CD4-positive, alpha-beta T cell treated with Interleukin-6 at 100 ng/mL for 8 hours (primary cell): ENCODE measurements around the gene ZNF669.
"Not testable (repeated sequence)": the region's sequence is repeated elsewhere in the genome, so short reads cannot be mapped to it uniquely, and the experiment has no call there.

Experiments
- DNase-seq: peaks from one replicate; pipeline ENCODE4 v3.0.0-alpha.2; 2020; ENCODE audit warnings: mixed read lengths, low spot score

ZNF669 gene

DNA sequence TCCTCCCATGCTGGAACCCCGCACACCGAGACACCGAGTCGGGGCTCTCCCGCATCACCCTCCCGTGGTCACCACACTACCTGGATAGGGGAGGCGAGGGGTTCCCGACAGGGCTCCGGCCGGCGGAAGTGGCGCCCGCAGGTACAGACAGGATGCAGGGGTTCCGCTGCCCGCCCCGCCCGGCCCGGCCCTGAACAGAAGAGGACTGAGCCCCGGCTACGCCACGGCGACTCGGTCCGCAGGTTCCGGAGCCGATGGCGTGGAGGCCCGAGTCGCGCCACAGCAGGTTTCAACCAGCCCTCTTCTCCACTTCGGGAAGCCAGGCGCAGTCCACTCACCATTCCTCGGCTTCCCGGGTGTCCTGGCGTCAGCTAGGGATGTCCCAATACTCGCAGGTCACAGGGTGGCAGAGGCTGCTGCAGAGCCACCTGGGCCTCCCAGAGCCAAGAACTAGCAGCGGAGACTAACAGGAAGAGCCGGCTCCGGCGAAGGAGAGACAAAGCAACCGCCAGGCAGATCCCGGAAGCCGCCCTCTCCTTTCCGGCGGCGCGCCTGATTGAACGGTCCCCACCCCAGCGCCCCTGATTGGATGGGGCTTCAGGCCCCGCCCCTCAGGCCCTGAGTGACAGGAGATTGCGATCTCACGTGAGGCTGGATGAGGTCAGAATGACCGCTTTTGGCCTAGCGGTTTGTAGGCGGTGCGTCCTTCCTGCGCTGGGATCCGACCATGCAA, at the start of gene ZNF669:
TSS of gene ZNF669 (minus strand) at position 498 of the 733 bp plus-strand sequence. CDS start at position 341, 157 bp downstream.
- peak; percentile 89 for DNase-seq

- DNase-seq, result no peak
Observed at GRCh38 chr1:247147781-247148180, 43.6 kb upstream of the ZNF669 start.

DNA sequence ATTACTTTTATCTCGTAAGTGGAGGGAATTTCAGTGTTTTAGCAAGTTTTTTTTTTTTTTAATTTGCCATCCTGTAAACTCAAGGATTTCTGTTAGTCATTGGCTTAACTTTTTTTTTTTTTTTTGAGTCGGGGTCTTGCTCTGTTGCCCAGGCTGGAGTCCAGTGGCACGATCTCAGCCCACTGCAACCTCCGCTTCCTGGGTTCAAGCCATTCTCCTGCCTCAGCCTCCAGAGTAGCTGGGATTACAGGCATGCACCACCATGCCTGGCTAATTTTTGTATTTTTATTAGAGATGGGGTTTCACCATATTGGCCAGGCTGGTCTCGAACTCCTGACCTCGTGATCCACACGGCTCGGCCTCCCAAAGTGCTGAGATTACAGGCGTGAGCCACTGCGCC, 43.0 kb upstream of the ZNF669 start:
- DNase-seq, result not testable (repeated sequence)

GRCh38 chr1:247146671-247147070, 42.5 kb upstream of the ZNF669 start:
- no peak for DNase-seq

DNA sequence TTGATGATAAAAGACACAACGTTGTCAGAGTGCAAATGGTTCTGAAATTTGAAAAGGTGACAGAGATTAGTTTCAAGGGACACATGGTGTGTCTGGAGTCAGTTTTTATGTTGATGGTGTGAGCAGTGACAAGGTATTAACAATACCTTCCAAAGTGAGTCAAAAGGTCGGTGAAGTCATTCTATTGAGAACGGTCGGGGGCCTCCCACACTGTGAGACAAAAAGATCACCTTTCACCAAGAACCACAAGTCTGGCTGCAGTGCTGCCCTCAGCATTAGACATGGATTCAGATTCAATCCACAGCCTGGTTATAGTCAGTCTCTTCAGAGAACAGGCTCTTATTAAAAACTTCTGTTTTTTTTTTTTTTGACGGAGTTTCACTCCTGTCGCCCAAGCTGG, 41.1 kb upstream of the ZNF669 start:
- no peak for DNase-seq

- not testable (repeated sequence) for DNase-seq
Observed at GRCh38 chr1:247139557-247139956, 35.4 kb upstream of the ZNF669 start.

DNA sequence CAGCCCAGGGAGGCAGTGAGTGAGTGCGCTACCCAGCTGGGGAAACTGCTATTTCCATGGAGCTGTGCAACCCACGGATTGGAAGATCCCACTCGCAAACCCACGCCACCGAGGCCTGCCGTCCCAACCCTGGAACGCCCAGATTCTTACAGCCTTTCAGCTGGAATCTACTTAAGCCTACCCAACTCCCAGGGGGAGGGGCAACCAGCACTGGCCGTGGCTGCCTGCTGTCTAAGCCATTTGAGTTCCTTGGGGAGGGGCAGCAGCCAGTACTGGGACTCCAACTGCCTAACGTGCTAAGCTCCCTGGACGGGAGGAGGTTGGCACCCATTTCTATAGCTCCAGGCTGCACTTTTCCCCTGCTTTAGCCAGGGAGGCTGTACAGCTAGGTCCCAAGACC, 27.1 kb upstream of the ZNF669 start:
- no peak for DNase-seq

GRCh38 chr1:247127519-247128282, 23.5 kb upstream of the ZNF669 start:
- not testable (repeated sequence) for DNase-seq

DNA sequence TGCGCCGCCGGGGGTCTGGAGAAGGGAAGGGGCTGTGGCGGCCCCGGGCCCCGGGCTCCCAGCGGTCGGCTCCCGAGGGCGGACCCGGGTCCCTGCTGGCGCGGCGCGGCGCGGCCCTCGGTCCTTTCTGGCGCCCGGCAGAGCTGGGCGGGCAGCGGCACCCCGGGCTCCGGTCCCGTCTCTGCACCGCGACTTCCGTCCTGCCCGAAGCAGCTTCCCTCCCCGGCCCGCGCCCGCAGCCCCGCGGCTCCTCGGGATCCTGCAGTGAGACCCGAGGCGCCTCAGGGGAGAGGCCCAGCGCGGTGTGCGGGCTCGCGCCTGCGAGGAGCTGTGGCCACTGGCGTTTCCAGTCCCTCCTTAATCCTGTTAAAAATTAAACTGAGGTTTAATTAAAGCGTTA, 22.4 kb upstream of the ZNF669 start:
- DNase-seq, result not testable (repeated sequence)

GRCh38 chr1:247126166-247126565, 22.0 kb upstream of the ZNF669 start:
- DNase-seq, result not testable (repeated sequence)

GRCh38 chr1:247121382-247121781, 17.2 kb upstream of the ZNF669 start:
- DNase-seq, result no peak

GRCh38 chr1:247120408-247120668, 16.2 kb upstream of the ZNF669 start:
- DNase-seq, result not testable (repeated sequence)

- no peak for DNase-seq
Observed at GRCh38 chr1:247119600-247120407, 15.6 kb upstream of the ZNF669 start.

DNA sequence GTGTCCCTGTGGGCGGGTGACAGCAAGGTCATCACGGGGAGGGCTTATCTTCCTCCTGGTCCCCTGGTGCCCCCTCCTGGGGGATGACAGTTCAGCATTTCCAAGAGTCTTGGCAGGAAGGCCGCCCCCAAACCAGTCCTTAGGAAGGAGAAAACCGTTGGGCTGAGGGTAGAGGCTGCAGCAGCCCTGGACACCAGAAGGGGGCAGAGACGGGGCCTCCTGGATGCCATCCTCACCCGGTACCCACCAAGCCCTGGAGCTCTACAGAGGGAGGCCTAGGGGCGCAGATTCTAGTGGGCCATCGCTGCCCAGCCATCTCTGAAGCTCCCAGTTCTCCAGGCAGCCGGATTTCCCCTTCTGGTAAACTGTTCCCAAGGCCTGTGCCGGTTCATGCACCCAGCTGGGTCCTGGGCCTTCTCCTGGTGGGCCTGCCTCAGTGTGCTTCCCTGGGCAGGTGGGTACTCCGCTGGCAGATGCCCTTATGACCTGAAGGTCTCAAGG, 14.8 kb upstream of the ZNF669 start:
- DNase-seq, result no peak

- DNase-seq, result no peak
Observed at GRCh38 chr1:247115545-247115944, 11.4 kb upstream of the ZNF669 start.

DNA sequence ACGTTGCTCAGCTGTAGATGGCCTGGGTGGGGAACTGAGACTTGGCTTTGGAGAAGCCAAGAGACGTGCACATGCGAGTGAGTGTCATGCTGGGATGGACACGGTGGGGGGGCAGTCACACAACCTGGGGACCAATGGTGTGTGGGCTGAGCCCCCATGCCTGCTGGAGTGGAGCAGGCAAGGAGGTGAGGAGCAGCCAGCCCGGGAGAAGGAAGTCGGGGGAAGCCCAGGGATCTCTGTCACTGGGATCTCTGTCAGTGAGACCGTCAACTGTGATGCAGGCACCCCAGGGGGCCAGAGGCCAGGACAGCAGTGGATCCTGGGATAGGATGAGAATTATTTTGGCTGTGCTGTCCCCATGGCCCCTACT, 11.0 kb upstream of the ZNF669 start:
- DNase-seq, result no peak

DNA sequence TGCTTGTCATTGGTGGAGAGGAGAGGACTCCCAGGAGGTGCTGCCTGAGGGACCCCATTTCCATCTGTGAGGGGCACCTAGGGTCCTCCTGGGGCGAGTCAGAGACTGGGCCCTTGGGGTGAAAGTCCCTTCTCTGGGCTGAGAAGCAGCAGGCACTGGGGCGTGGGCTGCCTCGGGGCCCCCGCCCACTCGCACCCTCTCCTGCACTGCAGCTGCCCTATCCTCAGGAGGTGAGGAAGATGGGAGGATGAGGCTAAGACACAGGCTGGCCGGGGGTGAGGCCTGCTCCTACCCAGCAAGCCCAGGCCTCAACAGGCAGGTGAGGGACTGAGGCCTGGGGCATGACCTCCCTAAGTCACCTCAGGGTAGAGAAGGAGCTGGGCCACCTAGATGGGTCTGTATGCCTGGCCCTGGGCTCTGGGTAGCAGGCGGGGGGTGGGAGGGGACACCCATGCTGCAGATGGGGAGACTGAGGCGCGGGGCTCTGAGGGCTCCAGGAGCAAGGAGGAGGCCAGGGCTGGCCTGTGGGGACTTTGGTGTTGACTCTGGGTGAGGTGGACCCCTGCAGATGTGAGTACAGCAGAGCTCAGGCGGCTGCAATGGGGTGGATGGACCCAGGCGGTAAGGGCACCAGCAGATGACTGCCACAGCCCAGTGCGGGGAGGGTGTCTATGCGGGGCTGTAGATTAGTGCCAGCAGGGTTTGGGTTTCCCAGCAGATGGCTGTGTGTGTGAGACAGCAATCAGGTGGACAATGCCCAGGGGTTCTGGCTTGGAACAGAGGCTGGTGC, 10.4 kb upstream of the ZNF669 start:
- DNase-seq, result no peak

- no peak for DNase-seq
Observed at GRCh38 chr1:247113733-247114271, 9.6 kb upstream of the ZNF669 start.

DNA sequence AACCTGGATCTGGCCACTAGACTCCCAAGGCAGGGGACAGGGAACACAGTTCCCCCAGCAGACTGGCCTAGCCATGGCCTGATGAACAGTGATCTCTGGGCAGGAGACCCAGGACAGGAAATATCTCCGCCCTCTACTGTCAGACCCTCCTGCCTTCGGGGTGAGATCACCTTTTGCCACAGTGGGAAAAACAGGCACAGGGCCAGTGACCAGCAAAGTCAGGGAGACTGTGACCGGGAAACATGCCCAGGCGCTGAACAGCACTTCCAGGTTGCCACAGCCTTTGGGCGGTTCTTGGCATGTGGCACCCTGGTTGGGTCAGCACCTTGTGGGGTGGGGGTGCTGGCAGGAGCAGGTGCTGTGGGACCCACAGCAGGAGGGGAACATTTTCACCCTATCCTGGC, 8.9 kb upstream of the ZNF669 start:
- DNase-seq, result no peak

DNA sequence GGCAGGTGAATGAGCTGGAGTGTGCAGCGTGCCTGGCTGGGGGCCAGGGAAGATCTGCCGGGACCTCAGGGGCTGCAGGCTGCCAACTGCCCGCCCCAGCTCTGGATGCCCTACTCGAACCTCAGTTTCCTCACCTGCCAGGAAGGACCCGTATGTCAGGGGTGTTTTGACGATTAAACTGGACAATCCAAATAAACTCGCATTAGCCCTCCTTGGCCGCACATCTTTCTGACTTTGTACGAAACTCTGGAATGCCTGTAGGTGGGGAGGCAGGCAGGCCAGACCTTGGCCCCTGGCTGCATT, 8.3 kb upstream of the ZNF669 start:
- no peak for DNase-seq

DNA sequence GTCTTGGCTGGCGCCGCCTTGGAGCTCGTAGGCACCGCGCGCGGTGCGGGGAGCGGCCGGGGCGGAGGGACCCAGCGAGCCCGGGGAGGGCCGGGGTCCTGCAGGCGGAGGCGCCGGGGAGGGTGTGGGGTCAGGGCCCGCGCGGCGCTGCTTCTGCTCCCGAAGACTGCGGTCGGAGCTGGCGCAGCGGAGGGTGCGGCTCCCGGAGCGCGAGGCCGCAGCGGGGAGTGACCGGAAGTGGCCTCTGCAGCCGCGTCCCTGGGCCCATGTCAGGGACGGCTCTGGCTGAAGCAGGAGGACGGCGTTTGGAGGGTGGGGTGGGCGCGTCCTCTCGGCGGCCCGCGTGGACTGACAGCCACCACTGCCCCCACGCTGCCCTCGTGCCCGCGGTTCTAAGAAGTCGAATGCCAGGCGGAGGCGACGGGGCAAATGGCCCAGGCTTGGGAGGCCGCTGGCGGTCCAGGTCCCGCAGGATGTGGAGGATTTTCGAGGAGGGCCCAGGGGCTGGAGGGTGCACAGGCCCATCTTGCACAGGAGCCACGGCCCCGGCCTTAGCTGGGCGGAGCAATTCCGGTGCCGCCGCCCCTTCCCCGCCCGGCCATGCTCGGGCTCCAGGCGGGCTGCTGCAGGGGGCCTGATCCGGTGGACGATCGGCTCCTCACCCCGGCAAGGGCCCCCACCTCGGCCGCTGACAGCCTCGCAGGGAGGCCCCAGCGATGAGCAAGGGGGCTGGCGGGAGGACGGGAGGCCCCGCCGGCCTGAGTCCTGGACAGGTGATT, 7.7 kb upstream of the ZNF669 start:
- no peak for DNase-seq
